HG03103 (cell line): ENCODE data around the gene ZNF8.
A peak's percentile ranks its signal among the peaks of the same experiment; 100 is the strongest.
"Not testable (repeated sequence)": the region's sequence is repeated elsewhere in the genome, so short reads cannot be mapped to it uniquely, and the experiment has no call there.

Experiments
- ATAC-seq: cut with Tn5 transposase; IDR thresholded peaks from one replicate; pipeline ENCODE4 v1.9.1; 2021; ENCODE audit warnings: low read depth; ENCODE audit not compliant: unreplicated experiment

ZNF8 gene

GRCh38 chr19:58294743-58295374, 16.1 kb downstream of the ZNF8 start:
- no peak for ATAC-seq

- no peak for ATAC-seq
These were observed 17.3 kb downstream of the ZNF8 start for GRCh38 chr19:58296104-58296503.

- no peak for ATAC-seq
These were observed 21.9 kb downstream of the ZNF8 start for GRCh38 chr19:58300620-58301019.

- ATAC-seq, result no peak
These were observed 25.5 kb downstream of the ZNF8 start for GRCh38 chr19:58304255-58304654.

- no peak for ATAC-seq
These were observed 26.0 kb downstream of the ZNF8 start for GRCh38 chr19:58304748-58305064.

GRCh38 chr19:58305065-58305931, 26.5 kb downstream of the ZNF8 start, which contains the start of gene ERVK3-1:
ERVK3-1 (plus strand) TSS chr19:58305377; CDS start chr19:58312169, 6,792 bp downstream.
- peak; percentile 90 for ATAC-seq

GRCh38 chr19:58305932-58306323, 27.2 kb downstream of the ZNF8 start:
- no peak for ATAC-seq

GRCh38 chr19:58307736-58308135, 29.0 kb downstream of the ZNF8 start:
- no peak for ATAC-seq

GRCh38 chr19:58310685-58311084, 31.9 kb downstream of the ZNF8 start:
- not testable (repeated sequence) for ATAC-seq

- no peak for ATAC-seq
These were observed 32.6 kb downstream of the ZNF8 start for GRCh38 chr19:58311345-58311865.

- no peak for ATAC-seq
These were observed 36.8 kb downstream of the ZNF8 start for GRCh38 chr19:58315580-58315979.

GRCh38 chr19:58317476-58318072, 38.8 kb downstream of the ZNF8 start:
- no peak for ATAC-seq

GRCh38 chr19:58318297-58318696, 39.5 kb downstream of the ZNF8 start:
- ATAC-seq, result no peak

GRCh38 chr19:58319241-58319640, 40.5 kb downstream of the ZNF8 start:
- ATAC-seq, result no peak

- ATAC-seq, result no peak
These were observed 46.7 kb downstream of the ZNF8 start for GRCh38 chr19:58325311-58326022.

- ATAC-seq, result no peak
These were observed 47.8 kb downstream of the ZNF8 start for GRCh38 chr19:58326501-58326913.

GRCh38 chr19:58326914-58327726, 48.4 kb downstream of the ZNF8 start, which contains the start of gene ZSCAN22:
ZSCAN22 (plus strand) TSS chr19:58326994; CDS start chr19:58334803, 7,809 bp downstream.
- peak; percentile 80 for ATAC-seq

- ATAC-seq, result no peak
These were observed 50.2 kb downstream of the ZNF8 start for GRCh38 chr19:58328999-58329398.

GRCh38 chr19:58330458-58330857, 51.7 kb downstream of the ZNF8 start:
- ATAC-seq, result no peak

- ATAC-seq, result no peak
These were observed 53.9 kb downstream of the ZNF8 start for GRCh38 chr19:58332697-58333096.
